Kidney epithelial cell (primary cell): ENCODE data around the gene KCNC4. TPM values are rescaled to one million over a fixed set of nuclear protein-coding genes. Genes with fewer than 3 reads are reported as not detected.

Source experiments
- DNase-seq: peaks from one replicate; pipeline ENCODE4 v3.0.0-alpha.2; 2010; ENCODE audit warnings: low read depth
- H3K27me3 ChIP-seq: 2 replicates; pipeline ENCODE4 v1.6.0; 2011; ENCODE audit warnings: low read length; ENCODE audit not compliant: control insufficient read depth, insufficient read depth
- H3K36me3 ChIP-seq: 2 replicates; pipeline ENCODE4 v1.5.1; 2011; ENCODE audit warnings: low read length; ENCODE audit not compliant: control insufficient read depth, insufficient read depth
- H3K4me3 ChIP-seq: 2 replicates; pipeline ENCODE4 v1.5.1; 2011; ENCODE audit warnings: low read depth, mild to moderate bottlenecking, control low read depth, low read length
- CTCF ChIP-seq: IDR thresholded peaks from 2 replicates; pipeline ENCODE4 v1.5.1; 2011; ENCODE audit warnings: mild to moderate bottlenecking, moderate library complexity, low read length, control low read depth, inconsistent platforms; ENCODE audit not compliant: insufficient read depth, poor library complexity, severe bottlenecking
- total RNA-seq: library from RNA; depleted of rRNA; stranded (reverse); fragments of >200 nt; gene quantifications from 2 replicates; pipeline ENCODE4 v1.2.3, GENCODE V29; 2015

KCNC4 gene
- total RNA-seq, 1 donor from 2014 or later: 1.8 TPM

GRCh38 chr1:110197905-110198629 is 12.0 kb upstream of the KCNC4 start:
- DNase-seq: no peak
- TF ChIP-seq CTCF: no peak
- Histone ChIP-seq H3K36me3 (no peaks in the 10 kb centered on the region), H3K4me3 (no peak overlapping the region), H3K27me3 (peaks cover 6% of the 10 kb centered on the region)

- DNase-seq: no peak
- H3K36me3 ChIP-seq: no peaks in the 10 kb centered on the region
- H3K4me3 ChIP-seq: no peak overlapping the region
- TF ChIP-seq CTCF: no peak
- H3K27me3 ChIP-seq: peaks cover 6% of the 10 kb centered on the region
Observed at GRCh38 chr1:110198746-110199145, 11.4 kb upstream of the KCNC4 start.

DNA sequence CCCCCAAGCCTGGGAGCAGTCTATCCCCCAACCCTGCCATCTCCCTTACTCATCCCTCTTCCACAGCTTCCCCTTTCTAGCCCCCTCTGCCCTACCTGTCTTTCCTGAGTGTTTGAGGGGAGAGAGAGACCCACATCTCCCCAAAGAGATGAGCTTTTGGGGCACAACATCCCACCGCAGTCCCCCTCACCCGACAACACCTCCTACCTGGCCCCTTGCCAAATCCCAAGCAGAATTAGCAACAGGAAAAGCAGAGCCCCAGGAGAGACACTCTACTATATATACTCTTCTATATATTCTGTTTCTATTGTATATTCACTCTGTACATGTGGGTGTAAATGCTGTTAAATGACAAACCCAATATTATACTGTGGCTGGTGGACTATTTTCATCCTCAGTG is 9.9 kb upstream of the KCNC4 start:
- Histone ChIP-seq H3K27me3 (peaks cover 6% of the 10 kb centered on the region), H3K4me3 (no peak overlapping the region), H3K36me3 (no peaks in the 10 kb centered on the region)
- TF ChIP-seq CTCF: no peak
- no peak for DNase-seq

DNA sequence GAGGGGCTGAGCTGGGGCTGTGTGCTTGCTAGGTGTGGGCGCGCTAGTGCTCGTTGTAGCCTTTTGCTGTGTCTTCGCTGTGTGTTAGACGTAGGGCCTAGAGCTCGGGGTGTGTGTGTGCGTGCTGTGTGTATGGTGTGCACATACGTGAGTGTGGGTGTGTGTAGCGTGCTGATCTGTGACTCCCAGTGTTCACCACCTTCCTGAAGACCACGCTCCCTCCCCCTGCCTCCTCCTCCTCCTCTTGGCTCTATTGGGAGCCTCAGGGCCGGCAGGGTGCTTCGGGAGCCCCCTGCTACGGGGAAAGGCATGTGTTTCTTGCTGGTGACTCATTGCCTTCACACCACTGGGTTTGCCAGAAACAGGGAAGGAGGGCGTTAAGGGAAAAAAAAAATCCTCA is 9.4 kb upstream of the KCNC4 start:
- H3K4me3 ChIP-seq: no peak overlapping the region
- peaks cover 2% of the 10 kb centered on the region for H3K27me3 ChIP-seq
- TF ChIP-seq CTCF: no peak
- no peaks in the 10 kb centered on the region for H3K36me3 ChIP-seq
- DNase-seq: no peak

GRCh38 chr1:110201157-110201825 is 8.8 kb upstream of the KCNC4 start:
- Histone ChIP-seq H3K27me3 (peaks cover 2% of the 10 kb centered on the region), H3K4me3 (no peak overlapping the region), H3K36me3 (no peaks in the 10 kb centered on the region)
- no peak for DNase-seq
- no peak for TF ChIP-seq CTCF
